Cortex of kidney (tissue), 1 donor: ENCODE results near the gene FAM184B.

Source experiments
- DNase-seq: peaks from one replicate; lab custom pipeline; 2025; lab: John Stamatoyannopoulos, UW

FAM184B gene

DNA sequence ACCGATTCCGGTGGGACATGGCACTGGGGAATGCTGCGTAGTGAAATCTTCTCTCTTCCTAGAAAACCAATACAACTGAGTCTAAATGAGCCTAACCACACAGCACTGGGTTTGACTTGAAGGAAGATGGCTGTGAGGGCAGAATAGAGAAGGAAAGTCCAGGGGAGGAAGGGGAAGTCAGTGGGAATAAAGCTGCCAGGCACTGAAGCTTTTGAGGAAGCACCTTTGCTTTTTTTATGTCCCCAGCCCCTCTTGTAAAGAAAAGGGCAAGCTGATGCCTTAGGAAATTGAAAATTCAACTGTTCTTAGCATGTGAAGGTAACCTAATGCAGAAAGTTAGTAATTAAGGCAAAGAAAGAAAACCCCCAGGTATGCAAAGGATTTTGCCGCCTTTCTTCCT is 146.4 kb downstream of the FAM184B start:
- no peak for DNase-seq

- DNase-seq = no peak
Measured at GRCh38 chr4:17633600-17633999, 147.8 kb downstream of the FAM184B start.

- no peak for DNase-seq
Measured at GRCh38 chr4:17630228-17630627, 151.2 kb downstream of the FAM184B start.

- DNase-seq = no peak
Measured at GRCh38 chr4:17624821-17625220, 156.6 kb downstream of the FAM184B start.

DNA sequence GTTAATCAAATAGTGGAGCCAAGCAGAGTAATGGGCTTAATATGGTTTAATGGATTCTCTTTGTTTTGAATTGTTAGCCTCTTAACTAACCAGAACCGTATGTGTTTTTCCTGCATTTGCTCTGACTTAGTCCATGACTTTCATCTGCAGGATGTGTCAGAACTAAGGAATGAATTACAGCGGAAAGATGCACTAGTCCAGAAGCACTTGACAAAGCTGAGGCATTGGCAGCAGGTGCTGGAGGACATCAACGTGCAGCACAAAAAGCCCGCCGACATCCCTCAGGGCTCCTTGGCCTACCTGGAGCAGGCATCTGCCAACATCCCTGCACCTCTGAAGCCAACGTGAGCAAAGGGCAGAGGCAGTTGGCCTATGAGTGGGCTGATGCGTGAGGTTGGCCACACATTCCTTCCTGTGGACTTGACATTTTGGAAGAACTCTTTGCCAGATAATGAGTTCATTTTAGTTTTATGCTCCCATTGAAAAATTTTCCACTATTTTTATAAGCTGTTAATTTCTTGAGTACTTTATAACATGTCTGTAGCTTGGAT is 157.9 kb downstream of the FAM184B start:
- DNase-seq = no peak

DNA sequence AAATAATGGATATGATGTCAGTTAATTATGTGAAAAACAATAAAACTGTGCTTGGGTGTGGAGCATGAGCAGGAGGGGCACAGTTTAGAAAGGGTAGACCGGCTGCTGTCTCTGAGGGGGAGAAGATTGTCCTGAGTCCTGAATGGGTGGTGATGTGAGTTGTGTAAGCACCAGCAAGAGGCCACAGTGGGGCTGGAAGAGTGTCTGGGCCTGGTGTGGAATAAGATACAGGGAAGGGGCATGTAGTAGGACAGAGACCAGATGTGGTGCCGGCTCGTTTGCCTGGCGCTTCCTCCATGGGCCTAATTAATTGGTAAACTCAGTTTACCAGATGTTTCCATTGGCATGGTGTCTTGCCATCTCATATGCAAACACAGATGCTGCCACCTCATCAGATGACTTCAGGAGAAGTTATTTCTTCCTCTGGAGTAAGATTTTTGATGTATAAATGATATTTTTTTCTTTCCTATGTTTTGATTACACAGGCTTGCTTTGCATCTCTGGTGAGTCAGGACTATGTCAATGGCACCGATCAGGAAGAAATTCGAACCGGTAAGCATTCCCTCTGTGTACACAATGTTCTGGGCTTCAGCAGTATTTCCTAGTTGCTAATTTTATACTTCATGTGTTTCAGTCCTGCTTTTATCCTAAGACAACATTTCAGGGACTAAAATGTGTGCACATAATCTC is 161.9 kb downstream of the FAM184B start:
- DNase-seq = no peak

GRCh38 chr4:17618926-17619325 is 162.5 kb downstream of the FAM184B start:
- DNase-seq = no peak

- DNase-seq = no peak
Measured at GRCh38 chr4:17616283-17616682, 165.1 kb downstream of the FAM184B start.

GRCh38 chr4:17614416-17615299 is 166.8 kb downstream of the FAM184B start, which contains the start of gene MED28:
Gene MED28 (plus strand): TSS chr4:17614641. CDS start chr4:17614655, 14 bp downstream.
- DNase-seq = peak; percentile 18

- DNase-seq = no peak
Measured at GRCh38 chr4:17613761-17614415, 167.5 kb downstream of the FAM184B start.

GRCh38 chr4:17605236-17605635 is 176.2 kb downstream of the FAM184B start:
- DNase-seq = no peak

- DNase-seq = no peak
Measured at GRCh38 chr4:17599826-17600225, 181.6 kb downstream of the FAM184B start.

GRCh38 chr4:17597517-17597916 is 183.9 kb downstream of the FAM184B start:
- no peak for DNase-seq

- no peak for DNase-seq
Measured at GRCh38 chr4:17595471-17596005, 185.9 kb downstream of the FAM184B start.

DNA sequence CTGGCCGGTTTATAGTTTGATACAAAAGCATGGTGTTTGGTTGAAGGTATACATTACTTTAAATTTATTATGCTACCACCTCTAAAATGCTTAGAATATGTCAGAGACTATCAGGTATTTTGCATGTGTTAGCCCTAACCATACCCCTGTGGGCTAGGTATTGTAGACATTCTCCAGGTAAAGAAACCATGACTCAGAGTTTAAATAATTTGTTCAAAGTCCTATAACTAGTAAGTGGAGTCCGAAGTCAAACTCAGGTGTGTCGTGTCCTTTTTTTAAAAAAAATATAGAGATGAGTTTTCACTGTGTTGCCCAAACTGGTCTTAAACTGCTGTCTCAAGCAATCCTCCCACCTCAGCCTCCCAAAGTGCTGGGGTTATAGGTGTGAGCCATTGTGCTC is 192.1 kb downstream of the FAM184B start:
- no peak for DNase-seq

- DNase-seq = no peak
Measured at GRCh38 chr4:17587094-17587822, 194.2 kb downstream of the FAM184B start.

DNA sequence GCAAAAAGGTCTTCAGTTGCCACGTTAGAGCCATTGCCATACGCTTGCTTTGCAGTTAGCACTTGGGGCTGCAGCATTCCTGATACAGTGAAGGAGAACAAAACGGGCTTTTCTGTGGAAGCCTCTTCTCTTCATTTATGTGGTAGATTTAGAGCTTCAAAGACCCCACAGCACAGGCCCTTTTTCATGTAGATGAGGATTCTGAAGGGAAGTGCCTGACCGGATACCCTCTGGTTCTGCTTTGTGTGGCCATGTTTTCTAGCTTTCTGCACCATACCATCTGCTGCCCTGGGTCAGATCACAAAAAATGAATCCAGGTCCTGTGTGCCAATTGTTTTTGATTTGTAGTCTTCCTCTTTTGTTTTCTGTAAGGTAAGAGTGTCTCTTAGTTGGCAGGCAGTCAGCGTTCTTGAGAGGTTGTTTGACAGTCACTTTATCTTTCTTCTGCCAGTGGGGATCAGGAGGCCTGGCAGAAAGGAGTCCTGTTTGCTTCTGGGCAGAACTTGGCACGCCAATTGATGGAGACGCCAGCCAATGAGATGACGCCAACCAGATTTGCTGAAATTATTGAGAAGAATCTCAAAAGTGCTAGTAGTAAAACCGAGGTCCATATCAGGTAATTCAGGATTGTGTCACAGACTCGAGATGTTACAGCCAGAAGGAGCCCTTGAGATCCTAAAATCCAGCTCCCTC is 196.8 kb downstream of the FAM184B start:
- no peak for DNase-seq

DNA sequence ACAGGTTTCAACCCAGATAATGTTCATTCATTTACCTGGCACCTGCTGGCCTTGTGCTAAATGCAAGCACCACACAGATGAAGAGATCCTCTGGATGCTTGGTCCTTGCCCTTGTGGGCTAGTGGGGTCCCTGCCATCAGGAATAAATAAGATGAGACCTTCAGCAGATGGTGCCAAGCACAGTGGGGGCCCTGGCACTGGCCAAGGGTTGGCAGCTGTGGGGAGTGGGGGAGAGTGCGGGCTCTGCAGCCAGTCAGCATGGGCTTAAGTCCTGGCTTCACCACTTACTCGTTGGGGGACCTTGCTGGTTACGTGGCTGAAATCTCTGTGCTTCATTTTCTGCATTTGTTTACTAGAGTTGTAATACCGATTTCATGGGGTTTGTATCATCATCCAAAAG is 197.5 kb downstream of the FAM184B start:
- DNase-seq = no peak

DNA sequence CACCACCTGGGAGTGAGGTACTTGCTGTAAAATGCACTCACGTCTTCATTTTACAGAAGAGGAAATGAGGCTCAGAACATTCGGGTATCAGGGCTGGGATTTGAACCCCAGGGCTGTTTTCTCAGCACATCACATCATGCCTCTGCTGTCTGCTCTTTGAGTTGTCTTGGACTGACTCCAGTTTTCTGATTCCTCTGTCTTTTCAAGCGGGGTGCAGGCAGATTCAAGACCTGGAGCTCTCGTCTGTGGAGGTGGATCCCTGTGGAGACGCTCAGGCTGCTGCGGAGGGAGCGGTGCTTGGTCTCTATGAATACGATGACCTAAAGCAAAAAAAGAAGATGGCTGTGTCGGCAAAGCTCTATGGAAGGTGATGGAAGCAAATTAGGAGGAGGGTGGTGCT is 198.1 kb downstream of the FAM184B start:
- DNase-seq = no peak

DNA sequence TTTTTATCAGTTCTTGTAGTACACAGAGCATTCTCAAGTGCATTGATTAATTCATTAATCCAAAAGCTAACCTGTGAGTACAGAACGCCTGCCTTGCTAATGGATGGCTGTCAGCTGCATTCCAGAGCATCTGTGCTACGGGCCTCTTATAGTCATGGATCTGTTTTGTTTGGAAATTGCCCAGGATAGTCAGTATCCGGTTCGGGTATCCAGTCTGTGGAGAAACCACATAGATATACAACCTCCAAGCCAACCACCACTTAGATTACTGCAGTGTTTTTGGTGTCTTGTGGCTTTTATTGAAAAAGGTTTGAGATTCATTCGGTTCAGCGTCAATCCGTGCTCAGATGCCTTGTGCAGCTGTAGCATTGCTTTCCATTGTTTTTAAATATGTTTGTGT is 200.5 kb downstream of the FAM184B start:
- DNase-seq = no peak
